Activated CD8-positive, alpha-beta memory T cell treated with anti-CD3 and anti-CD28 coated beads for 4 hours (primary cell): ENCODE measurements around the gene SIT1.
"Not testable (repeated sequence)": the region's sequence is repeated elsewhere in the genome, so short reads cannot be mapped to it uniquely, and the experiment has no call there.

Source experiments
- DNase-seq, 2 donors: peaks; one replicate each; pipeline ENCODE4 v3.0.0-alpha.2; 2020; ENCODE audit warnings: low read depth in 2 of 2

SIT1 gene

DNA sequence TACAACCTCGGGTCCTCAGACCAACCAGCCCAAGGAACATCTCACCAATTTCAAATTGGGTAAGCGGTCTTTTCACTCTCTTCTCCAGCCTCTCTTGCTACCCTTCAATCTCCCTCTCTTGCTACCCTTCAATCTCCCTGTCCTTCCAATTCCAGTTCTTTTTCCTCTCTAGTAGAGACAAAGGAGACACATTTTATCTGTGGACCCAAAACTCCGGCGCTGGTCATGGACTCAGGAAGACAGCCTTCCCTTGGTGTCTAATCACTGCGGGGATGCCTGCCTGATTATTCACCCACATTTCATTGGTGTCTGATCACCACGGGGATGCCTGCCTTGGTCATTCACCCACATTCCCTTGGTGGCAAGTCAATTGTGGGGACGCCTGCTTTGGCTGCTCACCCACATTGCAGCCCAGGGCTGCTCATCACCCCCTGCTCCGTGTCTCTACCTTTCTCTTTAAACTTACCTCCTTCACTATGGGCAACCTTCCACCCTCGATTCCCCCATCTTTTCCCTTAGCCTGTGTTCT, 13.2 kb downstream of the SIT1 start:
- DNase-seq = not testable (repeated sequence)

- not testable (repeated sequence) for DNase-seq
Observed at GRCh38 chr9:35636877-35637246, 13.9 kb downstream of the SIT1 start.

- no peak for DNase-seq
Observed at GRCh38 chr9:35636135-35636876, 14.4 kb downstream of the SIT1 start.

DNA sequence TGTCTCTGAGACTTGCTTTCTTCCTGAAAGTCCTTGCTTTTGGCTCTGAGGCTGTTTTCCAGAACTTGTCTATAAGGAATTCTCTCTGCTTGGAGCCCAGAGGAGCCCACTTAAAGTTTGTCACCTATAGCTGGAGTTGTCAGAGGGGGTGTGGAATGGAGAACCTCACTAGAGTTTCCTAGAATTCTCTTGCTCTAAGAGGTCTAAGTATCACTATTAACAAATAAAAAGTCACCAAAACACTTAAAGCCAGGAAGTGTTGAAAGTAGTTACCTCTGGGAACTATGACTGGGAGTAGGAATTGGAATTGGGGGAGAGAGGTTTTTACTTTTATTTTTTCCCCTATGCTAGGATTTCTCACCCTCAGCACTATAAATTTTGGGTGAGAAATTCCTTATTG, 15.0 kb downstream of the SIT1 start:
- DNase-seq = no peak

DNA sequence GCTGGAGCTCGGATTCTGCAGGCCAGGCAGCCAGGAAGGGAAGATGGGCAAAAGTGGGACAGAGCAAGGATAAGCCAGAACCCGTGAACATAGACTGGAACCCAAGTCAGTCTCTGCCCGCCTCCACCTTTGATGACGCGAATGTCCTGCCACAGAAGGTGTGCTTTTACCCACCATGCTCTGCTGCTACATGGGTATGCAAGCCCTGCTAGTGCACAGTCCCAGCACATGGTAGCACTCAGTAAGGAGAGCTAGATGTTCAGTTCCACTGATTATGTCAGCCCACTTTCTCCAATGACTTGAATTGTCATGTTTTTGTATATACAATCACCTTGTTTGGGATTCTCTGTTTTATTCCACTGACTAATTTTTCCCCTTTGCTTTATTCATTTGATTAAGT, 21.1 kb downstream of the SIT1 start:
- DNase-seq = no peak

DNA sequence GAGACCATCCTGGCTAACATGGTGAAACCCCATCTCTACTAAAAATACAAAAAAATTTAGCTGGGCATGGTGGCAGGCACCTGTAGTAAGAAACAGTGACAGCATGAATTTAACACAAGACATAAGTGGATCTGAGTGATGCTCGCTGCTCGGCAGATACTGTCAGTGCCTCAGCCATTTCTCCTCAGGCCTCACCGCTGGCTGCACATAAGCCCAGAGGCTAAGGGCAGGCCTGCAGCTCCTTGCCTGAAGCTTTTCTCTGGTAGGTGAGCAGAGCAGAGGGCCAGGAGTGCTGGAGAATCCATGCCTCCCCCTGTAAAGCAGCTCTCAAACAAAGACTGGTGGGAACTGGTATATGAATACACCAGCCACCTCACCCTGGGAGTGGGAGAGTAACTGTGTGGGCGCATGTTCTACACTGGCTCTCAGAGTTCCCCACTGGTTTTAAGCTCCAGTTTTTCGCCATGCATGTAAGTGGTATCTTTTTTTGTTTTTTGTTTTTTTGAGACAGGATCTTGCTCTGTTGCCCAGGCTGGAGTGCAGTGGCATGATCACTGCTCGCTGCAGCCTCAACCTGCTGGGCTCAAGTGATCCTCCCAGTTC, 22.2 kb downstream of the SIT1 start:
- no peak for DNase-seq

DNA sequence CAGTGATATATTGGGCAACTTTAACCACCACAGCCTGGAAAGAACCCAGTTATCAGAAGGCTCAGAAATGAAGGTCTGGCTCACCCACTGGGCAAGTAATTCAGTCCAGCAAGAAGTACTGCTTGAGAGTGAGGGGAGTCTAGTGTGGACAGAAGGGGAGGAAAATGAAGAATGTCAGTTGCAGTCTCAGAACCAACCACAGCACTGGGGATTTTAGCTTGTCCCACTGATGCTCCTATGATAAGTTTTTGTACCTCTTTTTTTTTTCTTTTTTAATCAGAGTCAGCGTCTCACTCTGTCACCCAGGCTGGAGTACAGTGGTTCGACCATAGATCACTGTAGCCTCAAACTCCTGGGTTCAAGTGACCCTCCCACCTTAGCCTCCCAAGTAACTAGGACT, 23.2 kb downstream of the SIT1 start:
- no peak for DNase-seq

DNA sequence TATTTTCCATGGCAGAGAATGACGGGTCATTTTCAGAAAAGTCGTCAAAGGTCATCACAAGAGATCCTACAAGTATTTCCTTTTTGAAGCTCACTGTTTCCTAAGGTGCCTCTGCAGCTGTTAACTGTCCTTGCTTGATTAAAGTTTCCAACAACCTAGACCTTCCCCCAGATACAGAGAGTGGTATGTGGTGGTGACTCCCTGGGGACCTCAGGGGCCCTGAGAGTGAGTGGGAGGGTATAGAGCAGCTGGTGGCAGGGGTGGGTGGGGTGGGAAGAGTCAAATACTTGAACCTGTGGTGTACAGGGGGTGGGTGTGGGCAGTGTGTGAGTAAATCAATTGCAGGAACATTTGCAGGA, 31.0 kb downstream of the SIT1 start:
- DNase-seq = no peak

GRCh38 chr9:35618854-35619799, 31.6 kb downstream of the SIT1 start:
- no peak for DNase-seq

- DNase-seq = no peak
Observed at GRCh38 chr9:35618325-35618727, 32.4 kb downstream of the SIT1 start, which contains the start of gene CD72. Gene CD72 (minus strand): TSS chr9:35618413. CDS start chr9:35618303, 110 bp downstream.

GRCh38 chr9:35617548-35617947, 33.2 kb downstream of the SIT1 start:
- DNase-seq = no peak

DNA sequence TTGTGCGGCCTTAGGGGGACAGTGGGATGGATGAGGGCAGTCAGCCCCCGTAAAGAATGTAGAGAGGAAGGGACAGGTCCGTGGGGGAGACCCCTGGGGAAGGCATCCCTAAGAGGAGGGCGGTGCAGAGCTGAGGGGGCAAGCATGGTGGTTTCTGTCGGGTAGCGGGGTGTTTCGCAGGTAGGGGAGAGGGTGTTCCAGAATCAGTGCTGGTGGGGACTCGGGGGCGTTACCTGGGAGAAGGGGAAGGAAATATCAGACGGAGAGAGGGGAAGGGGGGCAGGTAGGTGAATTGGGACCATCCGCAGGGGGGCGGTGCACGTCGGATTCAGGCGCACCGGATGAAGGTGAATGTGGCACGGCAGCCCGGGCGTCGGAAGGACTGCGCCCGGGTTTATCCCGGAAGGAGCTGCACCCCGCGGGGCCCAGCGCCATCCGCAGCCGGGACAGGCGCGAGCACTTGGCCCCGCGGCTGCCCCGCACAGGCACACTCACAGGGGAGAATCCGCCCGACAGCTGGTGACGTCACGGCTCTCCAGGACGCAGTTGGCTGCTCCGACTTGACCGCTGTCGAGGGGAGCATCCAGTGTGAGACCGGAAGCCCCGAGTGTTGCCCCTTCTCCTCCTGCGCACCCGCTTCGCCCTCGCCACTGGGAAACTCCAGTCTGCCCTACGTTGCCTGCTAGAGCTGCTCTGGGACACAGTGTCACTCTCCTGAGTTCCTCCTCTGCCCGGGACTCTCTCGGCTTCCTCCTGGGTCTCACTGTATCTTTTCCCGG, 33.9 kb downstream of the SIT1 start:
- DNase-seq = peak in 1 of 2 donors; percentile 49

DNA sequence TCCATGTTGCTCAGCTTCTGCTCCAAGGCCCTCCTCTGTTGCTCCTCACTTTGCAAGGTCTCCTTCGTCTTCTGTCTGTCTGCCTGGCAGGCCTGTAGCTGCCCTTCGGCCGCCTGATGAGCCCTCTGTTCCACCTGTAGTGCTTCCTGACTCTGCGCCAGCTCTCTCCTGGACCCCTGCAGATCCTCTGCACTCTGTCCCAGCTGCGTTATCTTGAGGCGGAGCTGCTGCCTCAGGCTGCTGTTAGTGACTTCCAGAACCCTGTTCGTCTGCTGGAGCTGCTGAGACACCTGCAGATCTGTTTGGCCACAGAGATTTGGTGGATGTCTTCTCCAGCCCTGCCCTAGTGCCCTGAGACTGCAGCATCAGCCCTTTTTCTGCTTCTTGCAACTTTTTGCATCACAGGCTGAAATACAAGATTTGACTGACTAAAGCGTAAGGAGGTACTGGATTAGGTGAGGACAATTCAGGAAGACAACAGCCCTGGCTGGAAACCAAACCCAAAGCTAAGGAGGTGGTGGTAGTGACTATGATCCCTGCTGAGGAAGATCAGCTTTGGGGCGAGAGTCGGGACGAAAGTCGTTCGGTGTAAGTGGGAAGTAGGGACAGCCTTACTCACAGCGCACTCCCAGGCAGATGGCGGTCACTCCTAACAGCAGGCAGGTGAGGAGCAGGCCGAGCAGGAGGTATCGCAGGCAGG, 34.6 kb downstream of the SIT1 start:
- no peak for DNase-seq

GRCh38 chr9:35612843-35613242, 37.9 kb downstream of the SIT1 start:
- DNase-seq = no peak

GRCh38 chr9:35612066-35612465, 38.7 kb downstream of the SIT1 start:
- not testable (repeated sequence) for DNase-seq

DNA sequence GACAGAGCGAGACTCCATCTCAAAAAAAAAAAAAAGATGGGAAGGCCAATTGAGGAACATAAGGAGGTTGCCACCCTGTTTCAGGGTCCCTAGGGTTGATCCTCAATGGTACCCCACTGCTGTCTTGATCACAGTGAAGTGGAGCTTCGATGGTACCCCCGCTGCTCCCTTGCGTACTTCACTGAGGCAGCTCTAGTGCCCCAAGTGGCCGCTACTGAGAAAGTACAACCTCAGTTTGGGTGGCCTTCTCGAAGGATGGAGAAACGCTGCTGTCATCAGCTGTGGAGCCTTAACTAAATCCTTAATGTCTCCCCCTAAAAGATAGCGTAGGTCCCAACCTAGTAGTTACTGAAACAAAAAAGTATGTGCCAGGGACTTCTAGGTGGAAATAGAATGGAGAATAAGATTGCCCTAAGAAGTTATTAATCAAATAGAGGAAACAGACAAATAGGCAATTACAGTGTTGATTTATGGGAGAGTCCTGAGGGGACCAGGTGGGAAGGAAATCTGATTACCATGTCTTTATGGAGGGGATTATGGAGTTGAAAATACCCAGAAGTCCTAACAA, 39.4 kb downstream of the SIT1 start:
- DNase-seq = no peak

DNA sequence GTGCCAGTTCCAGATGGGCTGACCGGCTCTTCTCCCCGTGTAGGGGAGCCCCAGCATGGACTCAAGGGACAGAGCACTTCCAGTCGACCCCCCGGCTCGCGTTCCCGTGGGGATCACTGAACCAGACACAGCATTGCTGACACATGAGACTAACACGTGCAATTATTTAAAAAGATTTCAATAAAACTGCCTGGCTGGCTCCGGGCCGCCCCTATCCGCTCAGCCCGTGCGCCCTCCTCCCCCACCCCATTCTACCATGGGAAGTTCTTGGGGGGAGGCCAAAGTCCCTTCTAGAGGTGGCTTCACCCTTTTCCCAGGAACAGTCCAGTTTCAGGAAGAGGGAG, 40.9 kb downstream of the SIT1 start:
- no peak for DNase-seq

DNA sequence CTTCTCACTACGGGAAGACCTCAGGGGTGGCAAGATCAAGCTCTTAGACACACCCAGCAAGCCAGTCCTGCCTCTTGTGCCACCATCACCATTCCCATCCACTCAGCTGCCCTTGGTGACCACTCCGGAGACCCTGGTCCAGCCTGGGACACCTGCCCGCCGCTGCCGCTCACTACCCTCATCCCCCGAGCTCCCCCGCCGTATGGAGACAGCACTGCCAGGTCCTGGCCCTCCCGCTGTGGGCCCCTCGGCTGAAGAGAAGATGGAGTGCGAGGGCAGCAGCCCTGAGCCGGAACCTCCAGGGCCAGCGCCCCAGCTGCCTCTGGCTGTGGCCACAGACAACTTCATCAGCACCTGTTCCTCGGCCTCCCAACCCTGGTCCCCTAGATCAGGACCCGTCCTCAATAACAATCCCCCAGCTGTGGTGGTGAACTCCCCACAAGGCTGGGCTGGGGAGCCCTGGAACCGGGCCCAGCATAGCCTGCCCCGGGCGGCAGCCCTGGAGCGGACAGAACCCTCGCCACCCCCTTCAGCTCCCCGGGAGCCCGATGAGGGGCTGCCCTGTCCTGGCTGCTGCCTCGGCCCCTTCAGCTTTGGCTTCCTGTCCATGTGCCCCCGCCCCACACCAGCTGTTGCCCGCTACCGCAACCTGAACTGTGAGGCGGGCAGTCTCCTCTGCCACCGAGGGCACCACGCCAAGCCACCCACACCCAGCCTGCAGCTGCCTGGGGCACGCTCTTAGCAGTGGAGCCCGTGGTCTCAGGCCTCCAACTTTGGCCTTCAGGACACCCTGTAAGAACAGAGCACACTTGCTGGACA, 41.5 kb downstream of the SIT1 start:
- DNase-seq = no peak

GRCh38 chr9:35608221-35608620, 42.5 kb downstream of the SIT1 start:
- DNase-seq = no peak

- DNase-seq = no peak
Observed at GRCh38 chr9:35606726-35607125, 44.0 kb downstream of the SIT1 start.
